Measurements from ENCODE around the gene HOXA1. TPM values are rescaled to one million over a fixed set of nuclear protein-coding genes. Genes with fewer than 3 reads are reported as not detected.

Gene HOXA1
- total RNA-seq, 4 donors from 2014 or later = 1.6 to 2.5 (median 2.2) TPM

DNA sequence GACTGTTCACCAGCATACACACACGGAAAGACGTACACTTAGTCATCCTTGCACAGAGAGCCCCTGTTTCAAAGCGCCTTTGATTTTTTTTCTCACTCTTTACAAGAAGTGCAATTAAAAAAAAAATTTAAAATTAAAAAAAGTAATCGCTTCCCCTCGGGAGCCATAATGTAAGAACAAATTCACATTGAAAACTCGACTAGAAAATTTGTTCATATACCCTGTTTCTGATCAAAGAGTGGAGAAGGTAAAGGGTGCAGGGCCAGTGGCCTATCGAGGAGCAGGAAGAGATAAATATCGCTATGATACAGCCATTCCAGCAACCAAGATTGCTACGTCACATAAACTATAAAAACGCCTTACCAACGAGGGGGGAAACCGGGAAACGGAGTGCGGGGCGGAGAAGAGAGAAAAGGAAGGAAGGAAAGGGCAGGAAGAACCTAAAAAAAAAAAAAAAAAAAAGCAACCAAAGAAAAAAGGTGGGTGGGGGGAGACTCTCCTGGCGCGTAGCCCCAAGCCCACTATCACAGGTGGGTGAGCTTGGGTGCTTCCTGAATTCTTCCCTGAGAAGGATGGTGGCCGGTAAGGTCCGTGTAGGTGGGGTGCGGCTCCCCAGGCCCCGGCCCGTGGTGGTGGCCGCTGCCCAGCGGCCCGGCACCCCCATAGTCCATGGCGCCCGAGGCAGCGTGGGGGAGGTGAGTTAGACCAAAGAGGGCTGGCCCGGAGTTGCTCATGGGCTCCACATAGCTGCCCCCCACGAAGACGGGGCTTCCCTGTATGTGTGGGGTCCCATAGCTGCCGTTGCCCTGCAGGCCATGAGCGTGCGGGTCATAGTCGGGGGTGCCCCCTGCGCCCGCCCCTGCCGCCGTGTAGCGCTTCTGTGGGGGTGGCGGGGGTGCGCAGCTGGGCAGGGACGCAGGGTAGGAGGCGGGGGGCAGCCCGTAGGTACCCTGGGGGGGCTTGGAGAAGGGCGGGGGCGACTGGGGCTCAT, 11.9 kb upstream of the HOXA1 start:
- H3K9me3 ChIP-seq = no peaks in the 10 kb centered on the region
- H3K27ac ChIP-seq = peak overlapping the region; percentile 96 to 99 (median 99)
- H3K4me3 ChIP-seq = peak overlapping the region; percentile 26 to 97 (median 72)
- DNase-seq = no peak
- peaks cover 21 to 100% (median 58%) of the 10 kb centered on the region in 3 donors for H3K4me1 ChIP-seq
- no peaks in the 10 kb centered on the region for H3K36me3 ChIP-seq
- no peak for TF ChIP-seq POLR2A (IDR thresholded peaks at IDR 0.05)
- TF ChIP-seq, protein P1, sequence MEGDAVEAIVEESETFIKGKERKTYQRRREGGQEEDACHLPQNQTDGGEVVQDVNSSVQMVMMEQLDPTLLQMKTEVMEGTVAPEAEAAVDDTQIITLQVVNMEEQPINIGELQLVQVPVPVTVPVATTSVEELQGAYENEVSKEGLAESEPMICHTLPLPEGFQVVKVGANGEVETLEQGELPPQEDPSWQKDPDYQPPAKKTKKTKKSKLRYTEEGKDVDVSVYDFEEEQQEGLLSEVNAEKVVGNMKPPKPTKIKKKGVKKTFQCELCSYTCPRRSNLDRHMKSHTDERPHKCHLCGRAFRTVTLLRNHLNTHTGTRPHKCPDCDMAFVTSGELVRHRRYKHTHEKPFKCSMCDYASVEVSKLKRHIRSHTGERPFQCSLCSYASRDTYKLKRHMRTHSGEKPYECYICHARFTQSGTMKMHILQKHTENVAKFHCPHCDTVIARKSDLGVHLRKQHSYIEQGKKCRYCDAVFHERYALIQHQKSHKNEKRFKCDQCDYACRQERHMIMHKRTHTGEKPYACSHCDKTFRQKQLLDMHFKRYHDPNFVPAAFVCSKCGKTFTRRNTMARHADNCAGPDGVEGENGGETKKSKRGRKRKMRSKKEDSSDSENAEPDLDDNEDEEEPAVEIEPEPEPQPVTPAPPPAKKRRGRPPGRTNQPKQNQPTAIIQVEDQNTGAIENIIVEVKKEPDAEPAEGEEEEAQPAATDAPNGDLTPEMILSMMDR (IDR thresholded peaks at IDR 0.05) = no peak
- intact Hi-C loops (cut with DNase I) = no loop called here
- WGBS, 2 donors = 20 to 26% methylated on average over 19 of the region's 47 CpGs
- H3K27me3 ChIP-seq = peaks cover 0 to 11% (median 0%) of the 10 kb centered on the region in 4 donors

GRCh38 chr7:27106901-27107240, 11.1 kb upstream of the HOXA1 start:
- peak overlapping the region; percentile 96 to 99 (median 99) for H3K27ac ChIP-seq
- no peaks in the 10 kb centered on the region for H3K36me3 ChIP-seq
- intact Hi-C loops (cut with DNase I) = no loop called here
- WGBS, 2 donors = 18 to 21% methylated on average over 14 of the region's 14 CpGs
- no peaks in the 10 kb centered on the region for H3K9me3 ChIP-seq
- peaks cover 21 to 98% (median 53%) of the 10 kb centered on the region in 3 donors for H3K4me1 ChIP-seq
- peak overlapping the region; percentile 18 to 97 (median 72) for H3K4me3 ChIP-seq
- TF ChIP-seq, protein P1 (IDR thresholded peaks at IDR 0.05) = no peak
- no peak for TF ChIP-seq POLR2A (IDR thresholded peaks at IDR 0.05)
- DNase-seq = no peak
- peaks cover 0 to 11% (median 0%) of the 10 kb centered on the region in 4 donors for H3K27me3 ChIP-seq

- Histone ChIP-seq H3K36me3 (no peaks in the 10 kb centered on the region), H3K4me3 (peak overlapping the region; percentile 18 to 97 (median 72)), H3K27ac (peak overlapping the region; percentile 96 to 99 (median 99)), H3K27me3 (peaks cover 0 to 11% (median 0%) of the 10 kb centered on the region in 4 donors), H3K9me3 (no peaks in the 10 kb centered on the region), H3K4me1 (peaks cover 21 to 98% (median 49%) of the 10 kb centered on the region in 3 donors)
- 22 to 30% methylated on average over 5 to 27 of the region's 44 CpGs for WGBS, 2 donors
- intact Hi-C loops (cut with DNase I) = no loop called here
- no peak for TF ChIP-seq POLR2A (IDR thresholded peaks at IDR 0.05)
- no peak for DNase-seq
These were observed 10.5 kb upstream of the HOXA1 start for GRCh38 chr7:27106181-27106900.

DNA sequence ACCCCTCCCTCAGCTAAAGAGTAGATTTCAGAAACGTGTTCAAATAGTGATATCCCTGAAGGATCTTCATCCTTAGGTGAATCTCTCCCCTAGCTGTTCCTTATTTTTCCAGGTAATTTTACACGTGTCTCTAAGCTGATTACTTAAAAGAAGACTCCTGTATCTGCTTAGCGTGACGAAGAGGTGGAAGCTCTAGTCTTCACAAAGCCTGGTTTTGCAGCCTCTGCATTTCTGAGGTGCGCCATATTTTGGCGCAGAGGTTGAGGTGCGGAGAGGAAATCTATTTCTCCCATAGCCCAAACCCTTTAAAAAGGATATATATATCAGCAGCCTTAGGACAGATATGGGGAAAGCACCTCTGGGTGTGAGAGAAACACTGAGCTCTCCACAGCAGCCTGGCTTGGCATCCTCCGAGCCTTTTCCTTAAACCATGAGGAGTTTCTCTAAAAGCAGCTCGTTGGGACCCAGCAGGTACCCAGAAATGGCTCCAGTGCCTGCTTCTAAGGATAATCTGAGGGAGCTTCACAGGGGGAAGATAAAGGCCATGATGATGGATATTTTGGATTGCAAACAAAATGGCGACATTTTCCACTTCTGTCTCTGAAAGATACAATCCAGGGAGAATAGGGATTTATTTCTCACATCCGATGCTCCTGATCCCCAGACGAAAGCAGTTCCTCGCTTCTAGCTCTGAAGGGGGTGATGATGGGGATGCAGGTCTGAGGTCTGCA, 9.7 kb upstream of the HOXA1 start:
- no peak for DNase-seq
- intact Hi-C loops (cut with DNase I) = no loop called here
- H3K27me3 ChIP-seq = peaks cover 0 to 11% (median 0%) of the 10 kb centered on the region in 4 donors
- 34 to 51% methylated on average over 10 to 13 of the region's 13 CpGs for WGBS, 2 donors
- no peaks in the 10 kb centered on the region for H3K36me3 ChIP-seq
- peaks cover 20 to 98% (median 46%) of the 10 kb centered on the region in 3 donors for H3K4me1 ChIP-seq
- peak overlapping the region in 3 of 4 donors; percentile 57 to 97 (median 88) for H3K4me3 ChIP-seq
- no peaks in the 10 kb centered on the region for H3K9me3 ChIP-seq
- no peak for TF ChIP-seq POLR2A (IDR thresholded peaks at IDR 0.05)
- TF ChIP-seq, protein P1 (IDR thresholded peaks at IDR 0.05) = no peak
- peak overlapping the region; percentile 96 to 99 (median 99) for H3K27ac ChIP-seq

All from esophagus squamous epithelium (tissue), 5 donors.